AG09309 (cell line): Measurements from ENCODE around the gene MMP20.

Source experiments
- DNase-seq: peaks from one replicate; pipeline ENCODE4 v3.0.0-alpha.2; 2010; ENCODE audit warnings: low read depth
- H3K4me3 ChIP-seq: 2 replicates; pipeline ENCODE4 v1.5.1; 2011; ENCODE audit warnings: mild to moderate bottlenecking, low read depth, low read length, moderate library complexity; ENCODE audit not compliant: control insufficient read depth
- TF ChIP-seq, protein P1 (sequence below): IDR thresholded peaks from 2 replicates; pipeline ENCODE4 v1.5.1; 2011; ENCODE audit warnings: mild to moderate bottlenecking, low read depth, low read length, inconsistent platforms; ENCODE audit not compliant: insufficient read depth, control insufficient read depth; ENCODE audit errors: missing control alignments

MMP20 gene

DNA sequence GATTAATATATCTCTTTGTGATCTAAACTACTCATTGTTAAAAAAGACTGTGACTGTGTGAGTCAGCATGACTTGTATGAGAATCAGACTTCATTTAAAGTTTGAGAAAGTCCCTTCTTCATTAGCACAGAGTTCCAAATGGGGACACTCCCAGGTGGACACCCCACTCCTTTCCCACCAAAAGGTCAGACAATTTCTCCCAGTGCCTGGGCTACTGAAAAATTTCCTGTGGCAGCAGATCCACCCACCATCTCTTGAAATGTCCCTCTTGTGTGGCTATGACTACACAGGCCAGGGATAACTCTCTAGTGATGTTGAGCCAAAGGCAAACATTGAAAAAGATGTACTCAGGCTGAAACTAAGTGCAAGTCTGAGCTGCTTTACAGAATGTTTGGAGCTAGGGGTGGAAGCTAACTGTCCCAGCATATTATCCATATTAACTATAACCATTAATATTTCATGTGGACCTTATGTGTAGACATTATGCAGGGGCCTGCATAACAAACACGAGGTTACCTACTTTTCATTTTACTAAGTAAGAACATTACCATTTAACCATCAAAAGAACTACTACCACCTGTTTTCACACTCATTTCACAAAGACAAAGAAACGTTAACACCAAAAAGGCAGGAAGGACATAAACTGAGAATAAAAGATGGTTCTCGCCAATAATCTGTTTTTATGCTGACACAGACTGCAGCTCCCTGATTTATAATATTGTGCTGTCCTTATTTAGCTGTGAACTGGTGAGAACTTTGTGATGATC, 44.8 kb downstream of the MMP20 start:
- DNase-seq: no peak
- TF ChIP-seq, protein P1, sequence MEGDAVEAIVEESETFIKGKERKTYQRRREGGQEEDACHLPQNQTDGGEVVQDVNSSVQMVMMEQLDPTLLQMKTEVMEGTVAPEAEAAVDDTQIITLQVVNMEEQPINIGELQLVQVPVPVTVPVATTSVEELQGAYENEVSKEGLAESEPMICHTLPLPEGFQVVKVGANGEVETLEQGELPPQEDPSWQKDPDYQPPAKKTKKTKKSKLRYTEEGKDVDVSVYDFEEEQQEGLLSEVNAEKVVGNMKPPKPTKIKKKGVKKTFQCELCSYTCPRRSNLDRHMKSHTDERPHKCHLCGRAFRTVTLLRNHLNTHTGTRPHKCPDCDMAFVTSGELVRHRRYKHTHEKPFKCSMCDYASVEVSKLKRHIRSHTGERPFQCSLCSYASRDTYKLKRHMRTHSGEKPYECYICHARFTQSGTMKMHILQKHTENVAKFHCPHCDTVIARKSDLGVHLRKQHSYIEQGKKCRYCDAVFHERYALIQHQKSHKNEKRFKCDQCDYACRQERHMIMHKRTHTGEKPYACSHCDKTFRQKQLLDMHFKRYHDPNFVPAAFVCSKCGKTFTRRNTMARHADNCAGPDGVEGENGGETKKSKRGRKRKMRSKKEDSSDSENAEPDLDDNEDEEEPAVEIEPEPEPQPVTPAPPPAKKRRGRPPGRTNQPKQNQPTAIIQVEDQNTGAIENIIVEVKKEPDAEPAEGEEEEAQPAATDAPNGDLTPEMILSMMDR: no peak

DNA sequence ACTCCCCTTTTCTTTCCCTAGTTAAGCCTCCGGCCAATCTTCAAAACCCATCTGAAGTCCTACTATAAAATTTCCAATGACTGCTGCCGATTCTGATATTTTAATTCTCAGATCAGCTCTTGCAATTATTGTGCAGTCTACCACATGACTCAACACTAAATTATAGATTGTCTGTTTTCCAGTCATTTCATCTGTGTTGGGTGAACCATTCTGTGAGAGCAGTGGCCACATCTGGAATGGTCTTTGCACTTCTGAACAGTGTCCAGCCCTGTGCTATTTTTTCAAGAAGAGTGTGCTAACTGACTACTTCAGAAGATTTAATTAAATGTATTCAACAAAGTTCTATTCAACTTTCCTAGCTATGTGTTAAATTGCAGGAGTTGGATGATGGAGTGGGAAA, 47.4 kb downstream of the MMP20 start:
- H3K4me3 ChIP-seq: no peak overlapping the region
- TF ChIP-seq, protein P1: no peak
- DNase-seq: no peak

More for the DNA sequence above, 44.8 kb downstream of the MMP20 start:
- no peak overlapping the region for H3K4me3 ChIP-seq

- no peak overlapping the region for H3K4me3 ChIP-seq
- peak; percentile 16 for DNase-seq
- TF ChIP-seq, protein P1: no peak
Measured at GRCh38 chr11:102577182-102577581, 48.0 kb downstream of the MMP20 start.

DNA sequence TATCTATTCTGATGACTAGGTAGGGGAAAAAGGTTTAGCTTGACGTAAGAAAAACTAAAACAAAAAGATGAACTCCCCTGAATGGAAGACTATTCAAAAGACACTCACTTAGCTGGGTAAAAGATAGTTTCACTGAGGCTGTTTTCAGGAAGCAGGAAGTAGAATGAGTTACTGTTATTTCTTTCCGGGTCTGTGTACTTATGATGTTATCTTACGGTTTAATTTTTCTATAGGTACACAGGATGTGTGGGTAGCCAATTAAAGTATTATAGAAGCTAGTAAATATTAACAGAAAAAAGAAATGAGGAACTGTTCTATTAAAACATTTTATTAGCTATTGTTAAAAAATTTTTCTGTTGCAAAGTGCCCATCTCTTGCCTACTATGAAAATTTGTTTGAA, 48.8 kb downstream of the MMP20 start:
- no peak for DNase-seq
- H3K4me3 ChIP-seq: no peak overlapping the region
- TF ChIP-seq, protein P1: no peak

DNA sequence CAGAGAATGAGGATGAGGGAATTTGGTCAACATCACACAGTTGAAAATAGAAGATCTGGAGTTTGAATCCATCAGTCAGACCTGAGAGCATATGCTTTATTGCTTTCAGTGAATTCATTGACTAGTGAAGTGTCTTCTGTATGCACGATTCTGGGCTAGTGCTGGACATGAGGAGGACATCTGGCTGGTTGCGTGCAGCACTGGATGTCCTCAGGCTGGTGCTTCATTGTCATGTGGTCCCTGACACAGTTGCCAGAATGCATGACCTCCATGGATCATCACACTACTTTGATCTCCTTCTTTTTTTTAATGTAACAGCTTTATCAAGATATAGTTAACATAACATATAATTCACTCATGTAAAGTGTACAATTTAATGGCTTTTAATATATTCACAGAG, 50.1 kb downstream of the MMP20 start:
- no peak overlapping the region for H3K4me3 ChIP-seq
- DNase-seq: no peak
- TF ChIP-seq, protein P1: no peak

GRCh38 chr11:102573851-102574250, 51.3 kb downstream of the MMP20 start:
- TF ChIP-seq, protein P1: no peak
- no peak for DNase-seq
- H3K4me3 ChIP-seq: no peak overlapping the region
